IgD-negative memory B cell (primary cell): ENCODE measurements around the gene TMEM63A. TPM values are rescaled to one million over a fixed set of nuclear protein-coding genes. Genes with fewer than 3 reads are reported as not detected.
"Not testable (repeated sequence)": the region's sequence is repeated elsewhere in the genome, so short reads cannot be mapped to it uniquely, and the experiment has no call there.

Source experiments
- H3K27ac Mint-ChIP-seq, 3 donors: one replicate each; pipeline ENCODE4 v1.8.0; 2020 to 2022; ENCODE audit warnings: mild to moderate bottlenecking in 3 of 3, mixed read lengths in 3 of 3, moderate library complexity in 1 of 3
- H3K27me3 Mint-ChIP-seq: one replicate; pipeline ENCODE4 v1.8.0; 2021; ENCODE audit warnings: mixed read lengths
- H3K36me3 Mint-ChIP-seq: one replicate; pipeline ENCODE4 v1.8.0; 2020; ENCODE audit warnings: mild to moderate bottlenecking, mixed read lengths
- H3K4me1 Mint-ChIP-seq, 3 donors: one replicate each; pipeline ENCODE4 v1.8.0; 2020 to 2022; ENCODE audit warnings: mixed read lengths in 3 of 3, mild to moderate bottlenecking in 1 of 3
- H3K4me3 Mint-ChIP-seq, 4 donors: one replicate each; pipeline ENCODE4 v1.8.0; 2020 to 2022; ENCODE audit warnings: mild to moderate bottlenecking in 4 of 4, mixed read lengths in 4 of 4, moderate library complexity in 3 of 4
- H3K9me3 Mint-ChIP-seq, 3 donors: one replicate each; pipeline ENCODE4 v1.8.0; 2020 to 2021; ENCODE audit warnings: mixed read lengths in 3 of 3, mild to moderate bottlenecking in 1 of 3
- polyA plus RNA-seq: library from polyadenylated mRNA; unstranded; fragments of 300-500 nt; fragmentation: Illumina TruSeq; gene quantifications from one replicate; pipeline ENCODE4 v1.2.3, GENCODE V29; 2021

TMEM63A gene
- polyA plus RNA-seq: 32.1 TPM

DNA sequence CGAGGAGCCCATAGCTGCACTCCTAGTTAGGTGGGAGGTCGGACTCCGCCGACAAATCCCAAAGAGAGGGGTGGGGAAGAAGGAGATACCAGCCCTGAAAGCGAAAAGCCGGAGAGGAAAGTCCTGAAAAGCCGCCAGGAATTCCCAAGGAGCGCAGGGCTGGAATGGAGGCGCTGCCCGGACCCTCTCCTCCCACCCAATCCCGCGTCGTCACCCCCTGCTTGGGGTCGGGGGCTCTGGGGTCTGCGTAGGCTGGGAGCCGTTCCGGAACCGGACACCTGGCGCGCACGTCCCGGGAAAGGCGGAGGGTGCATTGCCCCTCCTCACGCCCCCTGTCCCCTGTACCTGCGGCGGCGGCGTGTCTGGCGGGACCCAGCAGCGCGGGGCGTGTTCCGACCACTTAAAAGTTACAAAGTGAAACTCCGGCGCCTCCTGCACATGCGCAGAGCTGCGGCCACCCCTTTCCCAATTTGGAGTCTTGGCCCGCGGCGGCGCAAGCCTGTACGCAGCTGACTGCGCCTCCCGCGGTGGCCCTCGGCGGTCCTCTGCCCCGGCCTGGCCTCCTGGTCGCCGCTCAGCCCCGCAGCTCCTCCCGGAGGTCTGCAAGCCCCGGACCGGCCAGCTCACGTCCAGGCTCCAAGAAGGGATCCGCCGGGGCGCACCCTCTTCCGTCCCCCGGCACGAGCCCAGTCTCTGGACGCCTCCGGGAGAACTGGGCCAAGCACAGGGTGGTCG, at the start of gene TMEM63A:
TSS of gene TMEM63A (minus strand) at position 422 of the 735 bp plus-strand sequence. CDS start 4,800 bp downstream, outside the sequence.
- H3K27me3 Mint-ChIP-seq: no peaks in the 10 kb centered on the region
- peaks cover 24 to 37% (median 37%) of the 10 kb centered on the region in 3 donors for H3K4me1 Mint-ChIP-seq
- H3K4me3 Mint-ChIP-seq: peak within 1 kb of the TSS; percentile 93 to 99 (median 96)
- no peaks in the 10 kb centered on the region for H3K9me3 Mint-ChIP-seq
- peak within 1 kb of the TSS; percentile 70 to 94 (median 92) for H3K27ac Mint-ChIP-seq
- H3K36me3 Mint-ChIP-seq: peaks cover 3% of the 10 kb centered on the region

DNA sequence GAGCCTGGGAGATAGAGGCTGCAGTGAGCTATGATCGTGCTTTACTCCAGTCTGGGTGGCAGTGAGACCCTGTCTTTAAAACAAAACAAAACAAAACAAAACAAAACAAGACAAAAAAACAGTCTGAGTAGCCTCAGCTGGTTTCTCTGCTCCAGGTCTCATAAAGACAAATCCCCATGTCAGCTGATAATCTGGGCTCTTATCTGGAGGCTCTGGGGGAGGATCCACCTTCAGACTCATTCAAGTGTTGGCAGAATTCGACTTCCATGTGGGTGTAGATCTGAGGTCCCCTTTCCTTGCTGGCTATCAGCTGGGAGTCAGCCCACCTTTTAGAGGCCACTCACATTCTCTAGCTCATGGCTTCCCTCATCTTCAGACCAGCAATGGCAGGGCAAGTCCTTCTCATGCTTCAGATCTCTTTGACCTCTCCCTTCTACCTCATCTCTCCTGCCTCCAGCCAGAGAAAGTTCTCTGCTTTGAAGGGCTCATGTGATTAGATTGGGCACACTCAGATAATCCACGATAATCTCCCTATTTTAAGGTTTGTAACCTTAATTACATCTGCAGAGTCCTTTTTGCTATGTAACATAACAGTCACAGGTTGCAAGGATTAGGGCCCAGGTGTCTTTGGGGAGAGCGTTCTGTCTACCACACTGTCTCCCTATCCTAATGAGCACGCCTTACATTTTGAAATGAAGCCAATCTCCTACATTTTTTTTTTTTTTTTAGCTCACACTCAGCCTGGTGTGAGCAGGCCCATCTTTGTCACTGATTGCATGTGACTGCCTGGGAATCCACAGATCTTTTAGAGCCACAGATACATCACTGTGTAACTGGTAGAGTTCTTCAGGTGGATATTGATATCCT, 49.3 kb upstream of the TMEM63A start:
- peak overlapping the region in 2 of 4 donors; percentile 7 to 16 for H3K4me3 Mint-ChIP-seq
- peak overlapping the region in 1 of 3 donors; percentile 97 for H3K27ac Mint-ChIP-seq
- H3K27me3 Mint-ChIP-seq: no peaks in the 10 kb centered on the region
- peaks cover 0 to 2% (median 2%) of the 10 kb centered on the region in 3 donors for H3K4me1 Mint-ChIP-seq
- H3K36me3 Mint-ChIP-seq: no peaks in the 10 kb centered on the region
- H3K9me3 Mint-ChIP-seq: no peaks in the 10 kb centered on the region

DNA sequence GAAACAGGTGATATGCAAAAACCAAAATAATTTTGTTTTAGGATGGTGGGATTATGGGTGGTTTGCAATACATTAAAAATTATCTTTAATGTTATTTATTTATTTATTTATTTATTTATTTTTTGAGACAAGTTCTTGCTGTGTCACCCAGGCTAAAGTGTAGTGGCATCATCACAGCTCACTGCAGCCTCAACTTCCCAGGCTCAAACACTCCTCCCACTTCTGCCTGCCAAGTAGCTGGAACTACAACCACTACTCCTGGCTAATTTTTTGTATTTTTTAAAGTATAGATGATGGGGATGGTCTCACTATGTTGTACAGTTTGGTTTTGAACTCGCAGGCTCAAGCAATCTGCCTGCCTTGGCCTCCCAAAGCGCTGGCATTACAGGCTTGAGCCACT, 48.4 kb upstream of the TMEM63A start:
- no peak overlapping the region for H3K27ac Mint-ChIP-seq
- no peaks in the 10 kb centered on the region for H3K27me3 Mint-ChIP-seq
- H3K4me1 Mint-ChIP-seq: no peaks in the 10 kb centered on the region
- no peaks in the 10 kb centered on the region for H3K9me3 Mint-ChIP-seq
- H3K36me3 Mint-ChIP-seq: no peaks in the 10 kb centered on the region
- peak overlapping the region in 1 of 4 donors; percentile 47 for H3K4me3 Mint-ChIP-seq

DNA sequence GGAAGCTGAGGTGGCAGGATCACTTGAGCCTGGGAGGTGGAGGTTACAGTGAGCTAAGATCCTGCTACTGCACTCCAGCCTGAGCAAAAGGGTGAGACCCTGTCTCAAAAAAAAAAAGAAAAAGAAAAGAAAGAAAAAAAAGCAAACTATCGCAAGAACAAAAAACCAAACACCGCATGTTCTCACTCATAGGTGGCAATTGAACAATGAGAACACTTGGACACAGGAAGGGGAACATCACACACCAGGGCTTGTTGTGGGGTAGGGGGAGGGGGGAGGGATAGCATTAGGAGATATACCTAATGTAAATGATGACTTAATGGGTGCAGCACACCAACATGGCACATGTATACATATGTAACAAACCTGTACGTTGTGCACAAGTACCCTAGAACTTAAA, 47.3 kb upstream of the TMEM63A start:
- H3K9me3 Mint-ChIP-seq, H3K4me1 Mint-ChIP-seq, H3K36me3 Mint-ChIP-seq, H3K27me3 Mint-ChIP-seq, H3K4me3 Mint-ChIP-seq, H3K27ac Mint-ChIP-seq: not testable (repeated sequence)

DNA sequence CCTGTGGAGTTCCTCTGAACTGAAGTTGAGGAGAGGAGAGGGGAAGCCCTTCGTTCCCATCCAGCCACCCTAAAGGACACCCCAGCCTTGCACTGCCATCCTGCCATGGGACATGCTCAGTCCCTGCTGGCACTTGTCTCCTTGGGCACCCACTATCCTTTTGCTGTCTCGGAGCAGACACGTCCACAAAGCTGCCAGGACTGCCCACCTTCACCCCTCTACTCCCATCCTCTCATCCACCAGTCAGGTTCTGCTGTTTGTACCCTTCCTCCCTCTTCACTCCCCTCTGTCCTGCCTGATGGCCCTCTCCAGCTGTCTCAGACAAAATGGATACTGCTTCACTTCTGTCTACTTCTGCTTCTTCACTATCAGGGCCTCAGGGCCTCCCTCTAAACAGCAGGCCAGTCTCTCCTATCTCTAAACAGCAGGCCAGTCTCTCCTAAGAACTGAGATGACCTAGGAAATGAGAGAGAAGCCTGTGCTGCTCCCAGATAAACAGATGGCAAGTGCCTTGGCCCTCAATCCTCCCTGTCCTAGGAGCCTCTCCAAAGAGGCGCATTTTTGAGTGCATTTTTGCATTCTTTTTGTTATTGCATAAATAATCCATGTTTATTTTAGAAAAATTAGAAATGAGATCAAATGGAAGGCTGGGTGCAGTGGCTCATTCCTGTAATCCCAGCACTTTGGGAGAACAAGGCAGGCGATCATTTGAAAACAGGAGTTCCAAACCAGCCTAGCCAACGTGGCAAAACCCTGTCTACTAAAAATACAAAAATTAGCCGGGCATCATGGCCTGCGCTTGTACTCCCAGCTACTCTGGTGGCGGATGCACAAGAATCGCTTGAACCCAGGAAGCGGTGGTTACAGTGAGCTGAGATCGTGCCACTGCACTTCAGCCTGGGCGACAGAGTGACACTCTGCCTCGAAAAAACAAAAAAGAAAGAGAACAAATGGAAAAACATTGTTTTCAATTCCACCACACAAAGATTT, 46.3 kb upstream of the TMEM63A start:
- no peaks in the 10 kb centered on the region for H3K27me3 Mint-ChIP-seq
- peak overlapping the region in 1 of 4 donors; percentile 17 for H3K4me3 Mint-ChIP-seq
- peak overlapping the region in 2 of 3 donors; percentile 10 to 46 for H3K27ac Mint-ChIP-seq
- no peaks in the 10 kb centered on the region for H3K36me3 Mint-ChIP-seq
- H3K4me1 Mint-ChIP-seq: peaks cover 2 to 5% (median 4%) of the 10 kb centered on the region in 3 donors
- H3K9me3 Mint-ChIP-seq: no peaks in the 10 kb centered on the region

DNA sequence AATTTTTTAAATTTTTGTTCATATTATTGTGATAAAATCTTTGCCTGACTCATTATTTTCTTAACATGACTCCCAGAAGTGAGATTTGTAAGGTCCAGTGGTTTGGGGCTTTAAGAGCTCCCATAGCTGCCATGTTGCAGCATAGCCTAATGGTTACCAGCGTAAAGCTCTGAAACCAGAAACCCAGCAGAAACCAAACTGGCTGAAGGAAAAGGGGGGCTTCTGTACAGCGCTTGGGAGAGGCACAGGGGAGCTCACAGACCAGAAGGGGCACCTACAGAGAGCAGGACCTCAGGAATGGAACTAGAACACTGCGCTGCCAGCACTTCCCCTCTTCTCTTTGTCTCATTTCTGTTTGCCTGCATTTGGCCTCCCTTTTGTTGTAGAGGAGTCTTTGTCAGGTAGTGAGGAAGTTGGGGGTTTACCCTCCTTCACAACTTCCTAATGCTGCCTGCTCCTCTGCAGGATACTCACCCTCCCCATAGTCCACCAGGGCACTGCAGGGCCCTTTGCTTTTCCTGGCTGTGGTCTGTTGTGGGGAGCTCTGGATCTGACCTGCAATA, 44.5 kb upstream of the TMEM63A start:
- peaks cover 4 to 11% (median 6%) of the 10 kb centered on the region in 3 donors for H3K4me1 Mint-ChIP-seq
- H3K27me3 Mint-ChIP-seq: no peaks in the 10 kb centered on the region

DNA sequence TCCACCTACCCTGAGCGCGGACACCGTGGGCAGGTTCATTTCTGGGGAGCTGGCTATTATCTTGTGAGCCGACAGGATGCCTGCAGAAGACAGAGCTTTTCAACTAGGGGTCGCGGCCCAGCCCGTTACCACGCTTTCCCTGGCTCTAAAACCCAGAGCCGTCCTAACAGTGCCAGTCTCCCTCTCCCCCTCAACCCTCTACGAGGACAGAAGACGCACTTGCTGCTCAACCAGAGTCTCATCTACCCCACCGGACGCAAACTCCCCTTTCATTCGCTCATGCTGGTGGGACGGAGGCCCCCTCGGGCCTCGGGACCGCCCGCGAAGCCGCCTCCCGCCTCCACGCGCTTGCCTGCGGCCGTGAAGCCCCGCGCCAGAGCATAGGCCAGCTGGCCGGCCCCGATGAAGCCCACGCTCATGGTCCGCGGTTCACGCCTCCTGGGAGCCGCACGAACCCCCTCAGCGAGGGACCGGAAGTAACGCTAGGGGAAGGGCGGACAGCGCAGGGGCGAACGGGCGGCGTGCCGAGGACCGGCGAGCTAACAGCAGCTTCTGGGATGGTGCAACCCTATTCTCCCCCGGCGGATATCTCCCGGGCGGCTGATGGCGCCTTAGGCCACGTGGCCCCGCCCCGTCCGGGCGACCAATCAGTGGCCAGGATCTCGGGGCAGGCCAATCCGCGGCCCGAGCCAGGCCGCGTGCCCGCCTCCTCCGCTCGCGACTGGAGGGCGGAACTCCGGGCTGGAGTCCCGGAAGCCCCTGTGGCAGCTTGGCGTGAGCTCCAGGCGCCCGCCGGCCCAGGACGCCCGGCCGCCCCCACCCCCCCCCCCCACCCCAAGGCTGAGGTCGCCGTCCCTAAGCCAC, 41.7 kb upstream of the TMEM63A start, which contains the start of gene PYCR2:
TSS of gene PYCR2 (minus strand) at position 559 of the 864 bp plus-strand sequence. CDS start at position 419, 140 bp downstream.
- Mint-ChIP-seq H3K36me3 (no peaks in the 10 kb centered on the region), H3K4me3 (peak within 1 kb of the TSS; percentile 93 to 98 (median 98)), H3K4me1 (peaks cover 4 to 11% (median 6%) of the 10 kb centered on the region in 3 donors)

More for the DNA sequence above, 44.5 kb upstream of the TMEM63A start:
- Mint-ChIP-seq H3K4me3 (peak overlapping the region in 2 of 4 donors; percentile 26 to 32), H3K9me3 (no peaks in the 10 kb centered on the region), H3K36me3 (no peaks in the 10 kb centered on the region), H3K27ac (peak overlapping the region in 1 of 3 donors; percentile 71)

DNA sequence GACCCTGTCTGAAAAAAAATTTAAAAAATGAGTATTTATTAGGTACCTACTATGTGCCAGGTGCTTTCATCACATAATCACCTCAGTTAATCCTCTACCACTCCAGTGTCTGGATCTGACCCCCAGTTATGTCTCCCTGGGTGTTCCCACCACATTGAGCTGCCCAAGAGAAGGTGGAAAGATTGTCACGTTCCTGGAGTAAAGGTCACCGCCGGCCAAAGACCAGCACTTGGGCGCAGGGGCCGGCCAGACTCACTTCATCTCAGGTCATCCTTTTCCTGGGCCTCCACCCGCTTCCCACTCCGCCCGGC, 41.2 kb upstream of the TMEM63A start:
- no peaks in the 10 kb centered on the region for H3K9me3 Mint-ChIP-seq
- H3K27ac Mint-ChIP-seq: peak overlapping the region; percentile 73 to 98 (median 93)
- H3K4me1 Mint-ChIP-seq: peaks cover 4 to 11% (median 6%) of the 10 kb centered on the region in 3 donors
- no peaks in the 10 kb centered on the region for H3K27me3 Mint-ChIP-seq
- no peaks in the 10 kb centered on the region for H3K36me3 Mint-ChIP-seq
- H3K4me3 Mint-ChIP-seq: peak overlapping the region; percentile 93 to 98 (median 98)

More for the DNA sequence above, 41.7 kb upstream of the TMEM63A start, which contains the start of gene PYCR2:
- Mint-ChIP-seq H3K27ac (peak within 1 kb of the TSS; percentile 73 to 98 (median 93)), H3K9me3 (no peaks in the 10 kb centered on the region), H3K27me3 (no peaks in the 10 kb centered on the region)

DNA sequence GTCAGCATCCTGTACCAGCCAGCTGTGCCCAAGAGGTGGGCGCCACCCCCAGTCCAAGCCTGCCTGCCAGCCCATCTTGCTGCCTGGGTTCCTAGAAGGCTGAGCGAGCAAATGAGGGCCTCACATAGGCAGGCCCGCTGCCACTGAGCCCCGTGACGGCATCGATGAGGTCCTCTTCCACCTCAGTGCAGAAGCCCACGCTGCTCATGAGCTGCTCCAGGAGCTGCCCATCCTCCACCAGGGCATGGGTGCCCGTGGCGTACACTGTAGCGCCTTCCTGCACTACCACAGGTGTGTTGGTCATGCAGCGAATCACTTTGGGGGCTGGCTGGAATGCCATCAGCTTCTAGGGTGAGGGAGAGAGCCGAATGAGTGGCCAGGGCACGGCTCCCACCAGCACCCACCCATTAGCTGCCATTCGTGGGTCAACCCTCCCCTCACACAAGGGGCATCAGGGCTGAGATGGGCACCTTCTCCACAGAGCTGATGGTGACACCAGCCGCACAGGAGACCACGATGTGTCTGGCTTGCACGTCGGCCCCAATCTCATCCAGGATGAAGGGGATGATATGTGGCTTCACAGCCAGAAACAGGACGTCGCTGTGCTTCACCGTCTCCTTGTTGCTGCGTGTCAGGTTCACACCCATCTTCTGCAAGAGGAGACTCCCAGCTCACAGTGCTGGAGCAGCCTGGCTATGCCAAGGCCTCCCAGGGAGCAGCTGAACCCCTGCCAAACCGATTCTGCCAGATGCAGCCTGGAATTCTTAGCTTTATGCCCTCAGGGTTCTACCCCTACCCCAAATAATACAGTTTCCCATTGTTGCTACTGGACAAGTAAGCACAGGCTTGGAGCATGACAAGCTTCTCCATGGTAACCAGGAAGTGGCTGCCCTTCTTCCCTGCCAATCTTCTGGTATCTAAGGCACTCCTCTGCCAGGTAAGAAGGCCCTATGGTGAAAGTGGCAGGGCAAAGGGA, 39.8 kb upstream of the TMEM63A start:
- peaks cover 4 to 11% (median 6%) of the 10 kb centered on the region in 3 donors for H3K4me1 Mint-ChIP-seq
- no peaks in the 10 kb centered on the region for H3K36me3 Mint-ChIP-seq
- no peaks in the 10 kb centered on the region for H3K27me3 Mint-ChIP-seq
- no peak overlapping the region for H3K27ac Mint-ChIP-seq
- H3K9me3 Mint-ChIP-seq: no peaks in the 10 kb centered on the region
- peak overlapping the region in 2 of 4 donors; percentile 93 to 97 for H3K4me3 Mint-ChIP-seq

DNA sequence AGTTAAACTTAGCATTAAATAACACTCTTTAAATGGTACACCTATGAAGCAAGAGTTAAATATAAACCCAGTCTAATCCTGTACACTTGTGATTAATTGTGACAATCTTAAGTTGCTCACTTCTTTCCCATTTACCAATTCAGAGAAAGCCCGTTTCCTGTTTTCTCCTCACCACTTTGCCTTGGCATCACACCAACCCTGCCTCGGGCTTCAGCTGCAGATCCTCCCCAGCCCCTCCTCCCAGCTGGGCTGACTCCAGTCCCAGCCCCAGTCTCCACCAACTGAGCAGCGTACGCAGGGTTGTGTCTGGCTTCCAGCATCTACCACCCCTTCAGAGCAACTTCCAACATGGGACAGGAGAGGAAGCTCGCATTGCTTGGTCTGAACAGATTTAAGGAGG, 37.7 kb upstream of the TMEM63A start:
- Mint-ChIP-seq H3K36me3 (no peaks in the 10 kb centered on the region), H3K4me3 (no peak overlapping the region), H3K27me3 (no peaks in the 10 kb centered on the region), H3K9me3 (no peaks in the 10 kb centered on the region), H3K4me1 (peaks cover 5 to 10% (median 6%) of the 10 kb centered on the region in 3 donors), H3K27ac (no peak overlapping the region)

DNA sequence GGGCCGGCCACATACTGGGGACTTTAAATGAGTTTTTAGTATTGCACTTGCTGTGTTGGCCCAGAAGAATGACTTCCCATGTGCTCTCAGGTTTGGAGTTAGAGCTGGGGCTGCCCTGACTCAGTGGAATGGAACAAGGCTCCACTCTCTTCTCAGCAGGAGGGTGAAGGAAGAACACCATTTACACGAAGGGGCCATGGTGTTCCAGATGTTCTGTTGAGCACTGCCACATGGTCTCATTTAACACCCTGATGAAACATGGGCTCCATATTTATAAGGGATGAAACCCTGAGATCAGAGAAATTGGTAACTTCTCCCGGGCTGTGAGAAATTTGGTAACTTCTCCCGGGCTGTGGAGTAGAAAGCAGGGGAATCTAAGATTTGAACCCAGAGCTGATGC, 36.1 kb upstream of the TMEM63A start:
- H3K4me1 Mint-ChIP-seq: peaks cover 5 to 8% (median 8%) of the 10 kb centered on the region in 3 donors
- no peaks in the 10 kb centered on the region for H3K36me3 Mint-ChIP-seq
- H3K27ac Mint-ChIP-seq: no peak overlapping the region
- H3K4me3 Mint-ChIP-seq: no peak overlapping the region
- no peaks in the 10 kb centered on the region for H3K27me3 Mint-ChIP-seq
- no peaks in the 10 kb centered on the region for H3K9me3 Mint-ChIP-seq

DNA sequence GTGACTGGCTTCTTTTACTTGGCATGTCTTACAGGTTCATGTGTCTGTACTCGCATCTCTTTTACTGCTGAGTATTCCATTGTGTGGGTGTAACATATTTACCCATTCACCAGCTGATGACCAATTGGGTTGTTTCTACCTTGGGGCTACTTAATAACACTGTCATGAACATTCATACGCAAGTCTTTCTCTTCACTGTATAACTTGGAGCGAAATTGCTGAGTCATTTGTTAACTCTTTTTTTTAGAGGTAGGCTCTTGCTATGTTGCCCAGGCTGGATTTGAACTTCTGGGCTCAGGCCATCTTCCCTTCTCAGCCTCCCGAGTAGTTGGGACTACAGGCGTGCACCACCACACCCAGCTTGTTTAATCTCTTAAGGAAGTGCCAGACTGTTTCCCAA, 35.4 kb upstream of the TMEM63A start:
- H3K27me3 Mint-ChIP-seq: no peaks in the 10 kb centered on the region
- H3K36me3 Mint-ChIP-seq: no peaks in the 10 kb centered on the region
- no peaks in the 10 kb centered on the region for H3K9me3 Mint-ChIP-seq
- no peak overlapping the region for H3K4me3 Mint-ChIP-seq
- H3K4me1 Mint-ChIP-seq: peaks cover 0 to 8% (median 3%) of the 10 kb centered on the region in 3 donors
- H3K27ac Mint-ChIP-seq: no peak overlapping the region
